Colonic mucosa (tissue), 4 donors: Measurements from ENCODE around the gene DACT1. TPM values are rescaled to one million over a fixed set of nuclear protein-coding genes. Genes with fewer than 3 reads are reported as not detected.
A peak's percentile ranks its signal among the peaks of the same experiment; 100 is the strongest.
"Not testable (repeated sequence)": the region's sequence is repeated elsewhere in the genome, so short reads cannot be mapped to it uniquely, and the experiment has no call there.

Experiments
- DNase-seq: peaks from one replicate; pipeline ENCODE4 v3.0.0-alpha.2; 2020
- H3K27ac ChIP-seq: fragments of 200-600 bp; one replicate; pipeline ENCODE4 v1.8.0; 2021
- H3K27me3 ChIP-seq: fragments of 200-600 bp; one replicate; pipeline ENCODE4 v1.8.0; 2021
- H3K36me3 ChIP-seq: fragments of 200-600 bp; one replicate; pipeline ENCODE4 v1.8.0; 2021
- H3K4me1 ChIP-seq: fragments of 200-600 bp; one replicate; pipeline ENCODE4 v1.8.0; 2021; ENCODE audit warnings: mild to moderate bottlenecking
- H3K4me3 ChIP-seq: fragments of 200-600 bp; one replicate; pipeline ENCODE4 v1.8.0; 2021
- H3K9ac ChIP-seq, 2 donors: one replicate each; pipeline ENCODE4 v1.7.0; 2013; ENCODE audit warnings: control low read depth in 2 of 2, low read depth in 2 of 2, low read length in 2 of 2
- H3K9me3 ChIP-seq: fragments of 200-600 bp; one replicate; pipeline ENCODE4 v1.8.0; 2021
- CTCF ChIP-seq: fragments of 200-600 bp; IDR thresholded peaks from one replicate; pipeline ENCODE4 v1.8.0; 2022; ENCODE audit warnings: antibody characterized with exemption, mild to moderate bottlenecking
- intact Hi-C: fragments of 100-400 bp; cut with DNase I; formaldehyde crosslinking; loops from one replicate; pipeline ENCODE4 v1.14.1; 2022
- total RNA-seq, 2 donors: library from RNA; stranded (reverse); fragmentation: NEBNext Ultra II Directional in 1 of 2; extraction: Animal tissue kit (Norgen Biotek cat#: 25700) in 1 of 2; gene quantifications; one replicate each; pipeline ENCODE4 v1.2.1, GENCODE V29; 2021
- donor health status: healthy.
- donor health status: DM: no; HTN: no; CAD: no.
- donor health status: DM: no; HTN: no; CAD: no.

The DACT1 gene
- total RNA-seq, result 1 to 10 TPM; 1.5 to 4.9 TPM

- no peaks in the 10 kb centered on the region for H3K4me1 ChIP-seq
- intact Hi-C loops, result loop anchor here (5.0 kb wide), 1 partner anchor 135 kb away; no protein-coding TSS in a partner anchor
- peak within 1 kb of the TSS; percentile 77 for H3K27ac ChIP-seq
- H3K9ac ChIP-seq, result peak within 1 kb of the TSS; percentile 61 to 87
- H3K4me3 ChIP-seq, result peak within 1 kb of the TSS; percentile 81
- H3K36me3 ChIP-seq, result no peaks in the 10 kb centered on the region
- TF ChIP-seq CTCF, result no peak
- H3K9me3 ChIP-seq, result no peaks in the 10 kb centered on the region
- H3K27me3 ChIP-seq, result peaks cover 16% of the 10 kb centered on the region
- DNase-seq, result peak; percentile 59
Measured at GRCh38 chr14:58637391-58638230, at the start of gene DACT1. Gene DACT1, plus strand, starts transcription at chr14:58637962. Its CDS starts 241 bp downstream, at chr14:58638203.

DNA sequence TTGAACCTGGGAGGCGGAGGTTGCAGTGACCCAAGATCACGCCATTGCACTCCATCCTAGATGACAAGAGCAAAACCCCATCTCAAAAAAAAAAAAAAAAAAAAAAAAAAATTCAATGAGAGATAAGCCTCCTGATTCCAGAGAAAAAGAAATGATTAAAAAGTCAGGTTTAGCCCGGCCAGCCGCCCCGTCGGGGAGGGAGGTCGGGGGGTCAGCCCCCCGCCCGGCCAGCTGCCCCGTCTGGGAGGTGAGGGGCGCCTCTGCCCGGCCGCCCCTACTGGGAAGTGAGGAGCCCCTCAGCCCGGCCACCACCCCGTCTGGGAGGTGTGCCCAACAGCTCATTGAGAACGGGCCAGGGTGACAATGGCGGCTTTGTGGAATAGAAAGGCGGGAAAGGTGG lies 49.4 kb upstream of the DACT1 start:
- H3K9me3 ChIP-seq, intact Hi-C loops, H3K27me3 ChIP-seq, H3K4me3 ChIP-seq, H3K36me3 ChIP-seq, DNase-seq, H3K4me1 ChIP-seq, H3K9ac ChIP-seq, H3K27ac ChIP-seq: not testable (repeated sequence)

- intact Hi-C loops, result no loop called here
- no peak for DNase-seq
- Histone ChIP-seq H3K27me3 (no peaks in the 10 kb centered on the region), H3K9me3 (no peaks in the 10 kb centered on the region), H3K36me3 (no peaks in the 10 kb centered on the region), H3K4me3 (no peak overlapping the region), H3K4me1 (no peaks in the 10 kb centered on the region), H3K27ac (no peak overlapping the region), H3K9ac (no peak overlapping the region)
- no peak for TF ChIP-seq CTCF
Measured at GRCh38 chr14:58593977-58594376, 43.8 kb upstream of the DACT1 start.

DNA sequence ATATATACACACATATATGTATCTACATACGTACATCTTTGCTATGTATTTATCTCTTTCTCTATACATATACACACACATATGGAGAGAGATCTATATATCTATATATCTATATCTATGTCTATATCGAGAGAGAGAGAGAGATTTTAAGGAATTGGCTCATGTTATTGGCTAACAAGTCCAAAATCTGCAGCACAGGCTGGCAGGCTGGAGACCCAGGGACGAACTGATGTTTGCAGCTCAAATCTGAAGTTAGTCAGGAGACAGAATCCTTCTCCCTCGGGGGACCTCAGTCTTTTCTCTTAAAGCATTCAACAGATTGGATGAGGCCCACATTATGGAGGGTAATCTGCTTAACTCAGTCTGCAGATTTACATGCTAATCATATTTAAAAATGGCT lies 40.7 kb upstream of the DACT1 start:
- Histone ChIP-seq H3K36me3 (no peaks in the 10 kb centered on the region), H3K4me3 (no peak overlapping the region), H3K9me3 (no peaks in the 10 kb centered on the region), H3K4me1 (no peaks in the 10 kb centered on the region), H3K27ac (no peak overlapping the region), H3K9ac (no peak overlapping the region), H3K27me3 (no peaks in the 10 kb centered on the region)
- intact Hi-C loops, result no loop called here
- TF ChIP-seq CTCF, result no peak
- DNase-seq, result no peak

GRCh38 chr14:58598028-58598803 lies 39.5 kb upstream of the DACT1 start:
- no peaks in the 10 kb centered on the region for H3K36me3 ChIP-seq
- intact Hi-C loops, result no loop called here
- H3K27me3 ChIP-seq, result no peaks in the 10 kb centered on the region
- H3K9ac ChIP-seq, result no peak overlapping the region
- no peak overlapping the region for H3K27ac ChIP-seq
- no peak overlapping the region for H3K4me3 ChIP-seq
- no peak for TF ChIP-seq CTCF
- H3K9me3 ChIP-seq, result no peaks in the 10 kb centered on the region
- no peaks in the 10 kb centered on the region for H3K4me1 ChIP-seq
- no peak for DNase-seq
